A549 (cell line): Measurements from ENCODE around the gene F10. TPM values are rescaled to one million over a fixed set of nuclear protein-coding genes. Genes with fewer than 3 reads are reported as not detected.

Experiments used
- ATAC-seq, 2 experiments: fragments of 200-7000 bp in 1 of 2; fragments of >200 bp in 1 of 2; cut with Nextera tagmentation in 1 of 2; cut with Tn5 transposase in 1 of 2; 3 replicates each; pipeline versions ENCODE4 v1.8.0 to v1.9.1; 2018 to 2020; ENCODE audit warnings: mild to moderate bottlenecking in 1 of 2, moderate library complexity in 1 of 2
- CTCF ChIA-PET: fragments of 300-600 bp; sonication (Branson Sonifier 250); formaldehyde crosslinking; extraction: SDS; loops from one replicate; lab custom pipeline; 2021; ENCODE audit warnings: antibody characterized with exemption, inconsistent platforms; lab: Yijun Ruan, JAX
- POLR2A ChIA-PET: fragments of 350-600 bp; formaldehyde crosslinking; extraction: SDS; loops from one replicate; lab custom pipeline; 2021; ENCODE audit warnings: antibody characterized with exemption, inconsistent platforms; lab: Yijun Ruan, JAX
- DNase-seq, 2 experiments: peaks; one replicate each; pipeline versions ENCODE4 v3.0.0 to v3.0.0-alpha.2; 2011 to 2016; ENCODE audit warnings: low read depth in 1 of 2, low spot score in 1 of 2
- FAIRE-seq: peaks from 2 replicates; lab custom pipeline; 2011; peaks lifted over from hg19 to GRCh38; lab: Jason Lieb, UNC
- H3K27ac ChIP-seq, 2 experiments: fragments of >200 bp; sonication (Bioruptor Twin); formaldehyde crosslinking; 3 replicates each; pipeline ENCODE4 v1.5.1; 2016 to 2017
- H3K4me1 ChIP-seq: fragments of >200 bp; sonication (Bioruptor Twin); formaldehyde crosslinking; 3 replicates; pipeline ENCODE4 v1.6.1; 2016
- H3K4me2 ChIP-seq: fragments of >200 bp; sonication (Bioruptor Twin); formaldehyde crosslinking; 3 replicates; pipeline ENCODE4 v1.6.1; 2016
- H3K4me3 ChIP-seq: fragments of >200 bp; sonication (Bioruptor Twin); formaldehyde crosslinking; 3 replicates; pipeline ENCODE4 v1.5.1; 2016
- H3K9me3 ChIP-seq: fragments of >200 bp; sonication (Bioruptor Twin); formaldehyde crosslinking; 3 replicates; pipeline ENCODE4 v1.6.1; 2016
- CBX2 ChIP-seq: fragments of 200-600 bp; sonication (generic); IDR thresholded peaks from 2 replicates; pipeline ENCODE4 v1.6.1; 2016; ENCODE audit warnings: low read depth, mild to moderate bottlenecking, borderline replicate concordance
- CEBPB ChIP-seq, 2 experiments: fragments of >200 bp in 1 of 2; sonication (Bioruptor Twin) in 1 of 2; formaldehyde crosslinking in 1 of 2; IDR thresholded peaks; 2 replicates each; pipeline ENCODE4 v1.6.1; 2012 to 2016
- HOXB5 ChIP-seq: fragments of 250-450 bp; sonication (Bioruptor Pico); IDR thresholded peaks from 2 replicates; pipeline ENCODE4 v1.5.0; 2020; ENCODE audit warnings: mild to moderate bottlenecking, moderate library complexity
- JUNB ChIP-seq: fragments of >200 bp; sonication (Bioruptor Twin); formaldehyde crosslinking; IDR thresholded peaks from 2 replicates; pipeline ENCODE4 v1.6.1; 2016
- KDM5A ChIP-seq: fragments of 200-600 bp; sonication (generic); IDR thresholded peaks from 2 replicates; pipeline ENCODE4 v1.6.1; 2016; ENCODE audit warnings: antibody characterized with exemption, mild to moderate bottlenecking
- MAFK ChIP-seq: fragments of 450-650 bp; IDR thresholded peaks from 2 replicates; pipeline ENCODE4 v1.6.1; 2014; ENCODE audit not compliant: partially characterized antibody
- MYC ChIP-seq: IDR thresholded peaks from 2 replicates; pipeline ENCODE4 v1.6.1; 2012; ENCODE audit warnings: mild to moderate bottlenecking, inconsistent platforms, low read length, improper control_type of control experiment, borderline replicate concordance
- NFE2L2 ChIP-seq: fragments of 150-350 bp; conservative IDR thresholded peaks from 2 replicates; pipeline ENCODE4 v1.6.1; 2014; ENCODE audit warnings: low read length
- NPAS2 ChIP-seq: fragments of 250-450 bp; sonication (Bioruptor Pico); IDR thresholded peaks from 2 replicates; pipeline ENCODE4 v1.8.0; 2022; ENCODE audit warnings: mild to moderate bottlenecking, moderate library complexity, borderline replicate concordance
- RAD21 ChIP-seq, 2 experiments: fragments of >200 bp in 1 of 2; sonication (Bioruptor Twin) in 1 of 2; formaldehyde crosslinking in 1 of 2; IDR thresholded peaks in 1 of 2; conservative IDR thresholded peaks in 1 of 2; 2 replicates in 1 of 2; 3 replicates in 1 of 2; pipeline ENCODE4 v1.6.1; 2012 to 2018; ENCODE audit warnings: inconsistent platforms in 1 of 2
- RCOR1 ChIP-seq: fragments of 150-350 bp; IDR thresholded peaks from 2 replicates; pipeline ENCODE4 v1.6.1; 2014; ENCODE audit warnings: antibody characterized with exemption, low read length, low read depth
- RNF2 ChIP-seq: fragments of 200-600 bp; sonication (generic); IDR thresholded peaks from 2 replicates; pipeline ENCODE4 v1.6.1; 2016; ENCODE audit warnings: low read depth, mild to moderate bottlenecking, antibody characterized with exemption, moderate library complexity, borderline replicate concordance
- SMC3 ChIP-seq: fragments of >200 bp; sonication (Bioruptor Twin); formaldehyde crosslinking; IDR thresholded peaks from 3 replicates; pipeline ENCODE4 v1.6.1; 2018; ENCODE audit warnings: inconsistent platforms
- TFCP2L1 ChIP-seq: fragments of 250-450 bp; sonication (Bioruptor Pico); IDR thresholded peaks from 2 replicates; pipeline ENCODE4 v1.5.0; 2021; ENCODE audit warnings: mild to moderate bottlenecking
- ZNF302 ChIP-seq: fragments of 250-450 bp; sonication (Bioruptor Pico); IDR thresholded peaks from 2 replicates; pipeline ENCODE4 v1.9.0; 2021; ENCODE audit warnings: inconsistent platforms, mild to moderate bottlenecking, moderate library complexity
- WGBS: methylation state at CpG from one replicate; pipeline ENCODE4 v1.1.6; 2017; ENCODE audit errors: missing lambda C conversion rate; 5-methylcytosine and 5-hydroxymethylcytosine counted together
- polyA minus RNA-seq: library from RNA; depleted of rRNA, polyadenylated mRNA; stranded (reverse); fragments of >200 nt; gene quantifications from 2 replicates; pipeline ENCODE4 v1.2.3, GENCODE V29; 2011; rRNA and poly(A)+ RNA removed
- polyA plus RNA-seq, 4 experiments: library from polyadenylated mRNA; depleted of rRNA in 3 of 4; stranded (reverse); fragments of >200 nt; fragmentation: RNase III in 1 of 4; extraction: RNeasy Plus Mini Kit Qiagen cat#74134 plus additional on column Dnase treatment in 1 of 4; gene quantifications; 2 replicates in 3 of 4; 3 replicates in 1 of 4; pipeline ENCODE4 v1.2.3, GENCODE V29; 2011 to 2017
- TF ChIP-seq, protein P1 (sequence below): fragments of 250-450 bp; sonication (Bioruptor Pico); IDR thresholded peaks from 2 replicates; pipeline ENCODE4 v1.5.0; 2020; ENCODE audit warnings: low read depth, mild to moderate bottlenecking, moderate library complexity
- TF ChIP-seq, protein P2 (sequence below): fragments of >200 bp; sonication (Bioruptor Twin); formaldehyde crosslinking; IDR thresholded peaks from 3 replicates; pipeline ENCODE4 v1.5.1; 2016
- TF ChIP-seq, protein P3 (sequence below): fragments of 450-650 bp; IDR thresholded peaks from 2 replicates; pipeline ENCODE4 v1.6.1; 2014; ENCODE audit warnings: antibody characterized with exemption
- TF ChIP-seq, protein P4 (sequence below): fragments of 150-350 bp; IDR thresholded peaks from 2 replicates; pipeline ENCODE4 v1.6.1; 2014; ENCODE audit warnings: low read depth, mild to moderate bottlenecking, low read length
- TF ChIP-seq, protein P5 (sequence below): fragments of >200 bp; sonication (Bioruptor Twin); formaldehyde crosslinking; IDR thresholded peaks from 2 replicates; pipeline ENCODE4 v1.6.1; 2016

Gene F10
- polyA plus RNA-seq (2011; rRNA removed) (0.32 and 0.42 TPM in 2 replicates), polyA plus RNA-seq (2017; fragmentation: RNase III; extraction: RNeasy Plus Mini Kit Qiagen cat#74134 plus additional on column Dnase treatment) (not detected in 3 replicates), polyA minus RNA-seq (0.19 TPM in 1 of 2 replicates, not detected in the other)
- 0.03 and 0.08 TPM in 2 replicates for polyA plus RNA-seq (2012; cell fraction: cytosol; rRNA removed)
- polyA plus RNA-seq (2012; cell fraction: nucleus; rRNA removed) = 0.10 TPM in 2 replicates

DNA sequence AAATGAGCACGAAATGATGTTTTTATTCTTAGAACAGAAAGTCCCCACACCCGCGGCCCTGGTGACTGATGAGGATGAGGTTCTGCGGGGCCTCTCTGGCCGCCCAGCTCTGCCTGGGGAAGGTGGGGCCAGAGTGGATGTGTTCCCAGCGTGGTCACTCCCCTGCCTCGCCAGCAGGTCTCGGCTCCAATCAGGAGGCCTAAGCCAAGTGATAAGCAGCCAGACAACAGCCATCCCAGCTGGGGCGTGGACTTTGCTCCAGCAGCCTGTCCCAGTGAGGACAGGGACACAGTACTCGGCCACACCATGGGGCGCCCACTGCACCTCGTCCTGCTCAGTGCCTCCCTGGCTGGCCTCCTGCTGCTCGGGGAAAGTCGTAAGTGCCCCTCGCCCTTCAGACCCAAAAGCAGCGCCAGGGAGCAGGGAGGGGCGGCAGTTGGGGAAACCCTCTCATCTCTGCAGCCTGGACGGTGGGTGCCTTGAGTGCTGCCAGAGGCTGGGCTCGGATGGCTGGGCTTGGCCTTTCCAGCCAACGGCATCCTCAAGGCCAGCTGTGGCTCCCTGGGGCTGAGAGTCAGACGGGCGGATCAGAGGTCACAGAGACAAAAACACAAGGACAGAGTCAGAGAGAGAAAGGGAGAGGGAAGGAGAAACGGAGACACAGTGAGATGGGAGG, at the start of gene F10:
F10 (plus strand) TSS at position 250 of the 676 bp plus-strand sequence; CDS start at position 307, 57 bp downstream.
- DNase-seq = peak in 1 of 2 experiments; percentile 17

DNA sequence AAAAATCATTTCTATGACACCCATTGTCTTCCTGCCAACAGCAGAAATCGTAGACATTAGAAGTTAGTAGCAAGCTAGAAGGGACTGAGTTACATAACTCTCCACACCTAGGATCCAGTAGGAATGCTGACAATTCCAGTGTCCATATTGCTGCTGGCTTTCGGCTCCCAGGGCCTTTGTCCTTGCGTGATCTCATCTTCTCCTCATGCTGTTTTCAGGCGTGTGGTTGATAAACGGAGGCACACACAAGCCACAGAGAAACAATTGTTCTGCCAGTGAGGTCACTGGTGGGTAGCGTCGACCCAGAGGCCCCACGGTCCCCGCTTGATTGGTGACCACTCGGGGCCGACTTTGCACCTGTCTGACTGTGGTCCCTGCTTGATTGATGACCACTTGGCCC, 48.7 kb upstream of the F10 start:
- ChIA-PET POLR2A (no interaction called here), CTCF (no interaction called here)
- FAIRE-seq (no peak), DNase-seq (no peak), ATAC-seq (no peak)
- Histone ChIP-seq H3K9me3 (no peaks in the 10 kb centered on the region), H3K4me3 (no peak overlapping the region), H3K4me1 (no peaks in the 10 kb centered on the region), H3K27ac (no peak overlapping the region), H3K4me2 (no peak overlapping the region)
- TF ChIP-seq, protein P1, sequence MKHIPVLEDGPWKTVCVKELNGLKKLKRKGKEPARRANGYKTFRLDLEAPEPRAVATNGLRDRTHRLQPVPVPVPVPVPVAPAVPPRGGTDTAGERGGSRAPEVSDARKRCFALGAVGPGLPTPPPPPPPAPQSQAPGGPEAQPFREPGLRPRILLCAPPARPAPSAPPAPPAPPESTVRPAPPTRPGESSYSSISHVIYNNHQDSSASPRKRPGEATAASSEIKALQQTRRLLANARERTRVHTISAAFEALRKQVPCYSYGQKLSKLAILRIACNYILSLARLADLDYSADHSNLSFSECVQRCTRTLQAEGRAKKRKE = no peak
- TF ChIP-seq CBX2 (no peak), TFCP2L1 (CRISPR knock-in tag) (no peak), RCOR1 (no peak), MYC (no peak), SMC3 (no peak)
- TF ChIP-seq, protein P2, sequence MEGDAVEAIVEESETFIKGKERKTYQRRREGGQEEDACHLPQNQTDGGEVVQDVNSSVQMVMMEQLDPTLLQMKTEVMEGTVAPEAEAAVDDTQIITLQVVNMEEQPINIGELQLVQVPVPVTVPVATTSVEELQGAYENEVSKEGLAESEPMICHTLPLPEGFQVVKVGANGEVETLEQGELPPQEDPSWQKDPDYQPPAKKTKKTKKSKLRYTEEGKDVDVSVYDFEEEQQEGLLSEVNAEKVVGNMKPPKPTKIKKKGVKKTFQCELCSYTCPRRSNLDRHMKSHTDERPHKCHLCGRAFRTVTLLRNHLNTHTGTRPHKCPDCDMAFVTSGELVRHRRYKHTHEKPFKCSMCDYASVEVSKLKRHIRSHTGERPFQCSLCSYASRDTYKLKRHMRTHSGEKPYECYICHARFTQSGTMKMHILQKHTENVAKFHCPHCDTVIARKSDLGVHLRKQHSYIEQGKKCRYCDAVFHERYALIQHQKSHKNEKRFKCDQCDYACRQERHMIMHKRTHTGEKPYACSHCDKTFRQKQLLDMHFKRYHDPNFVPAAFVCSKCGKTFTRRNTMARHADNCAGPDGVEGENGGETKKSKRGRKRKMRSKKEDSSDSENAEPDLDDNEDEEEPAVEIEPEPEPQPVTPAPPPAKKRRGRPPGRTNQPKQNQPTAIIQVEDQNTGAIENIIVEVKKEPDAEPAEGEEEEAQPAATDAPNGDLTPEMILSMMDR = no peak
- 87% methylated on average over 11 of the region's 11 CpGs for WGBS

More for the DNA sequence above, at the start of gene F10:
- Histone ChIP-seq H3K27ac (no peak within 1 kb of the TSS), H3K4me3 (no peak within 1 kb of the TSS), H3K4me2 (no peak within 1 kb of the TSS), H3K4me1 (no peaks in the 10 kb centered on the region), H3K9me3 (no peaks in the 10 kb centered on the region)
- WGBS = 67% methylated on average over 10 of the region's 23 CpGs
- FAIRE-seq (no peak), ATAC-seq (peak in 1 of 2 experiments; percentile 79; a peak in 3 of 6 replicates)
- TF ChIP-seq NPAS2 (CRISPR knock-in tag) (no peak), MAFK (no peak), JUNB (no peak), RNF2 (no peak), KDM5A (no peak), CEBPB (IDR thresholded peaks at IDR 0.05) (no peak), ZNF302 (no peak), NFE2L2 (no peak), RAD21 (conservative IDR thresholded peaks at IDR 0.05 in 1 of 2, IDR thresholded peaks at IDR 0.05 in 1 of 2) (no peak), HOXB5 (CRISPR knock-in tag) (no peak)
- TF ChIP-seq, protein P3, sequence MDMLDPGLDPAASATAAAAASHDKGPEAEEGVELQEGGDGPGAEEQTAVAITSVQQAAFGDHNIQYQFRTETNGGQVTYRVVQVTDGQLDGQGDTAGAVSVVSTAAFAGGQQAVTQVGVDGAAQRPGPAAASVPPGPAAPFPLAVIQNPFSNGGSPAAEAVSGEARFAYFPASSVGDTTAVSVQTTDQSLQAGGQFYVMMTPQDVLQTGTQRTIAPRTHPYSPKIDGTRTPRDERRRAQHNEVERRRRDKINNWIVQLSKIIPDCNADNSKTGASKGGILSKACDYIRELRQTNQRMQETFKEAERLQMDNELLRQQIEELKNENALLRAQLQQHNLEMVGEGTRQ = no peak
- TF ChIP-seq, protein P1 = no peak
- TF ChIP-seq, protein P4, sequence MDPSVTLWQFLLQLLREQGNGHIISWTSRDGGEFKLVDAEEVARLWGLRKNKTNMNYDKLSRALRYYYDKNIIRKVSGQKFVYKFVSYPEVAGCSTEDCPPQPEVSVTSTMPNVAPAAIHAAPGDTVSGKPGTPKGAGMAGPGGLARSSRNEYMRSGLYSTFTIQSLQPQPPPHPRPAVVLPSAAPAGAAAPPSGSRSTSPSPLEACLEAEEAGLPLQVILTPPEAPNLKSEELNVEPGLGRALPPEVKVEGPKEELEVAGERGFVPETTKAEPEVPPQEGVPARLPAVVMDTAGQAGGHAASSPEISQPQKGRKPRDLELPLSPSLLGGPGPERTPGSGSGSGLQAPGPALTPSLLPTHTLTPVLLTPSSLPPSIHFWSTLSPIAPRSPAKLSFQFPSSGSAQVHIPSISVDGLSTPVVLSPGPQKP = no peak
- TF ChIP-seq, protein P5, sequence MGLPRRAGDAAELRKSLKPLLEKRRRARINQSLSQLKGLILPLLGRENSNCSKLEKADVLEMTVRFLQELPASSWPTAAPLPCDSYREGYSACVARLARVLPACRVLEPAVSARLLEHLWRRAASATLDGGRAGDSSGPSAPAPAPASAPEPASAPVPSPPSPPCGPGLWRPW = no peak
- ChIA-PET POLR2A (no interaction called here), CTCF (interaction anchor here (0.9 to 1.7 kb wide), 3 partner anchors 8 to 435 kb away, joined by 3 to 5 read pairs (median 5); no protein-coding TSS in a partner anchor)
